HuH-7 (cell line): ENCODE results near the gene TSPEAR.
"Not testable (repeated sequence)": the region's sequence is repeated elsewhere in the genome, so short reads cannot be mapped to it uniquely, and the experiment has no call there.

Experiments used
- DNase-seq: peaks from one replicate; pipeline ENCODE4 v3.0.0; 2011; ENCODE audit warnings: low spot score

Gene TSPEAR

DNA sequence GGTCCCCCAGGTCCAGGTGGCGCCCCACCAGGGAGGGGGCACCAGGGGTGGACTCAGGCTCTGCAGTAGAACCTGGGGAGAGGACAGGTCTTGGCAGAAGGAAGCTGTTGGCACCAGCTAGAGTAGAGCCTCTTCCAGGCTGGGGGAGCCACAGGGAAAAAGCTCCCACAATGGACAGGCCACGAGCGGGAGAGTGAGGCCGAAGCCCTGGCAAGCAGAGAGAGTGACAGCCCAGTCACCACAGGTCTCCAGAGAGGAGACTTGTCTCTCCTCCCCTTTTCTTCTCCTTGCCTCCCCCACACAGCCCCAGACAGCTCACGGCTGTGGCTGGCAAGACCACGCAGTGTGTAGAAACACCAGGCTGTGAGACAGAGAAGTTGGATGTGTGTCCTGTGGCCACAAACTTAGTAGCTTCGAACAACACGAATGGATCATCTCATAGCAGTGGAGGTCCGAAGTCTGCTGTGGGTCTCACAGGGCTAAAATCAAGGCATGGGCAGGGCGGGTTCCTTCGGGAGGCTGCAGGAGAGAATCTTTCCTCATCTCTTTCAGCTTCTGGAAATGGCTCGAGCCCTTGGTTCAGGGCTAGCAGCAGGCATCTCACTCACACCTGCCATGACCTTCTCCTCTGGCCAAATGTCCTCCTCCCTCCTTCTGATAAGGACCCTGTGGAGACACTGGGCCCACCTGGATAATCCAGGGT lies 60.2 kb downstream of the TSPEAR start:
- DNase-seq = no peak

DNA sequence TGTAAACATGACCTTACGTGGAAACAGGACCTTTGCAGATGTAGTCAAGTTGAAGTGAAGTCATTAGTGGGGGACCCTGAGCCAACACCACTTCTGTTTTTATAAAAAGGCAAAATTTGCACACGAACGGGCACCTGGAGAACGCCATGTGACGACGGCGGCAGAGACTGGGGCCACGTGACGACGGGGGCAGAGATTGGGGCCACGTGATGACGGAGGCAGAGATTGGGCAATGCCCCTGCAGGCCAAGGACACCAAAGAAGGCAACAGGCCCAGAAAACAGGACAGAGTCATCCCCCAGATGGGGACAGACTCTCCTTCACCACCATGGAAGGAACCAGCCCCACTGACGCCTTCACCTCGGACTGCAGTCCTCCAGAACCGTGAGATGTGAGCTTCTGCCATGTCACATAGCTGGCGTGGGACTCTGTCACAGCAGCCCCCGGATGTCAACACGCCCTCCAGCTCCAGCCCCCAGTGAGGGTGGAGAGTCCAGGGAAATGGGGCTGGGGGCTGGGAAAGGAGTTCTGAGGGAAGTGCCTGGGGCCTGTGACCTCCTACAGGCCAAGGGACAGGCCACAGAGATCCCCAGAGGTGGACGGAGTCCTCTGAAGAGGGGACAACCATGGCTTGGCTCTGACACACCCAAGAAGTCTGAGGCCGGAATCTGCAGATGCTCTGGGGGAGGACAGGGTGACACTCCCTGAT lies 61.0 kb downstream of the TSPEAR start:
- DNase-seq = no peak

DNA sequence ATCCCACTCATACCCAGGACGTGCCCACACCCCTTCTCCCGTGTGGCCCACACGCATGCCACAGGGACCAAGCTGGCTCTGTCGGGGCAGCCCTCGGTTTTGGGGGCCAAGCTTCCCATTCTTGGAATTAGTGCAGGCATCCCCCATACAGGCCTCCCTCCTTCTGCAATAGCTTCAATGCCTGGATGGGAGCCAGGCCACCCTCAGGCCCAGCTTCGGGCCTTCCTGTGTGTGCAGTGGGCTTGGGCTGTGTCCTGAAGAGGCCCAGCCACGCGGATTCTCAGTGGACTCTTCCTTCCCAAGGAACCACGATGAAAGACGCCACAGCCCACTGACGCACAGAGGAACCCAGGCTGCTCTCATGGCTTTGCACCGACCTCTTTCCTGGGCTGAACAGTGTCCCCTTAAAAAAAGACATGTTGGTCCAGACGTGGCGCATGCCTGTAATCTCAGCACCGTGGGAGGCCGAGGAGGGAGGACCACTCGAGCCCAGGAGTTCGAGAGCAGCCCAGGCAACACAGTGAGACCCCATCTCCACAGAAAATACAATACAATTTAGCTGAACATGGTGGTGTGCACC lies 61.8 kb downstream of the TSPEAR start:
- no peak for DNase-seq

DNA sequence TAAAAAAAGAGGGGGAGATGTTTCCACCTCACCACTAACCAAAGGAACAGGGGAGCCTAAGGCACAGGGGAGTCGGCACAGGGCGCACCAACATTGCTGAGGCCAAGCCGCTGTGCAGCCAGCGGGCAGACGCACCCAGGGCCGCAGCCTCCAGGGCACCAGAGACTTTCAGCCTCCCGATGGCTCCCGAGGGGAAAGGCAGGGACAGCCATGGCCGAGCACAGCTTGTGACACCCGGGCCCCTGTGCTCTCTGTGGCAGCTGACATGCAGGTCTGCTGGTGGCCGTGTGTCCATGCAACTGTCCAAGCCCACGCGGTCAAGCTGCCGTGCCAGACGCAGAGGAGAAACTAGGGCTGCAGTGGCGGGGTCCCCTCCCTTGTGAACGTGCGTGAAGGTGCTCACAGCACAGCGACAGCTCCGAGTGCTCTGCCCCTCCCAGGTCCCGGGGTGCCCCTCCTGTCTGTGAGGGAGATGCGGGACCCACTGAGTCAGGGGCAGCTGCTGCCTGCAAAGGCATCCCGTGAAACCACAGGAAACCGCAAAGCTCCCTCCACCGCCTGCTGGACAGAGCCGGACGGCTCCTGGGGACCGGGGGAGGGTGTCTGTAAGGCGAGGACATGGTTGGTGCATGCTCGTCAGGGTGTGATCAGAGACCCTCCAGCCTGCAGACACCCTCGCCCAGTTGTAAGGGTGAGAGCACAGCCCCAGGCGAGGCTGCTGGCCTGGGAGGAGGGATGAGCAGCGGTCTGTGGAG lies 62.6 kb downstream of the TSPEAR start:
- no peak for DNase-seq

DNA sequence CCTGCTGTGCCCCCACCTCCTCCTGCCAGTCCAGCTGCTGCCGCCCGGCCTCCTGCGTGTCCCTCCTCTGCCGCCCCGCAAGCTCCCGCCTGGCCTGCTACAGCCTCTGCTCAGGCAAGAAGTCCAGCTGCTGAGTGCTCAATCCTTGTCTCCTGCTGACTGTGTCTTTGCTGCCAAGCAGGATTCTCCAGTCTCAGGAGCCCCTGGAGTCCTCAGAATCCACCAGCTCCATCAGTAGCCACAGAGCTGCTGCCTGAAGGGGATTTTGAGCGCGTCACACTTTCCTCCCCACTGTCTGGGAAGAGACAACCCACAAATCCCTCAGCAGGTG lies 64.2 kb downstream of the TSPEAR start:
- no peak for DNase-seq

DNA sequence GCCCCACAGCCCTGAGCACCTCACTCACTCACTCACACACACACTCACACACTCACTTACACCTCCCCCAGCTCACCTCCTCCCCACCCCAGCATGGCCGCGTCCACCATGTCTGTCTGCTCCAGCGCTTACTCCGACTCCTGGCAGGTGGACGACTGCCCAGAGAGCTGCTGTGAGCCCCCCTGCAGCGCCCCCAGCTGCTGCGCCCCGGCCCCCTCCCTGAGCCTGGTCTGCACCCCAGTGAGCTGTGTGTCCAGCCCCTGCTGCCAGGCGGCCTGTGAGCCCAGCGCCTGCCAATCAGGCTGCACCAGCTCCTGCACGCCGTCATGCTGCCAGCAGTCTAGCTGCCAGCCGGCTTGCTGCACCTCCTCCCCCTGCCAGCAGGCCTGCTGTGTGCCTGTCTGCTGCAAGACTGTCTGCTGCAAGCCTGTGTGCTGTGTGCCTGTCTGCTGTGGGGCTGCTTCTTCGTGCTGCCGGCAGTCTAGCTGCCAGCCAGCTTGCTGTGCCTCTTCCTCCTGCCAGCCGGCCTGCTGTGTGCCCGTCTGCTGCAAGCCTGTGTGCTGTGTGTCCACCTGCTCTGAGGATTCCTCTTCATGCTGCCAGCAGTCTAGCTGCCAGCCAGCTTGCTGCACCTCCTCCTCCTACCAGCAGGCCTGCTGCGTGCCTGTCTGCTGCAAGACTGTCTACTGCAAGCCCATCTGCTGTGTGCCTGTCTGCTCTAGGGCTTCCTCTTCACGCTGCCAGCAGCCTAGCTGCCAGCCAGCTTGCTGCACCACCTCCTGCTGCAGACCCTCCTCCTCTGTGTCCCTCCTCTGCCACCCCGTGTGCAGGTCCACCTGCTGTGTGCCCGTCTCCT lies 64.8 kb downstream of the TSPEAR start, which contains the start of gene KRTAP10-11:
Gene KRTAP10-11 (plus strand): TSS at position 49 of the 856 bp plus-strand sequence. CDS start 45 bp downstream, at position 94.
- not testable (repeated sequence) for DNase-seq

DNA sequence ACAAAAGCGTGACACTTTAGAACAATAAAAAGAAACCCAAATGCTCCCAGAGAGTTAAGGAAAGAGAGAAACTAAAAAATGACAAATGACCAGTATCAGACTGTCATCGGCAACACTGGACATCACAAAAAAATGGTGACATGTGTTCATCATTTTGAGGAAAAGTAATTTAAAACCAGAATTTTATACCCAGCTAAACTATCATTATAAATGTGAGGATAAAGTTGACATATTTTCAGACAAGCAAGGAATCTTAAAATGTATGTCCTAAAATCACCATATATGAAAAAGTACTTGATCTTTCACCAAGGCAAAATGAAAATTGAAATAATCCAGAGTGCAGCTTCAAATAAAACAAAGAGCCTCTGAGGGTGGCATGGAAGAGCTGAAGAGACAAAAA lies 66.5 kb downstream of the TSPEAR start:
- no peak for DNase-seq

DNA sequence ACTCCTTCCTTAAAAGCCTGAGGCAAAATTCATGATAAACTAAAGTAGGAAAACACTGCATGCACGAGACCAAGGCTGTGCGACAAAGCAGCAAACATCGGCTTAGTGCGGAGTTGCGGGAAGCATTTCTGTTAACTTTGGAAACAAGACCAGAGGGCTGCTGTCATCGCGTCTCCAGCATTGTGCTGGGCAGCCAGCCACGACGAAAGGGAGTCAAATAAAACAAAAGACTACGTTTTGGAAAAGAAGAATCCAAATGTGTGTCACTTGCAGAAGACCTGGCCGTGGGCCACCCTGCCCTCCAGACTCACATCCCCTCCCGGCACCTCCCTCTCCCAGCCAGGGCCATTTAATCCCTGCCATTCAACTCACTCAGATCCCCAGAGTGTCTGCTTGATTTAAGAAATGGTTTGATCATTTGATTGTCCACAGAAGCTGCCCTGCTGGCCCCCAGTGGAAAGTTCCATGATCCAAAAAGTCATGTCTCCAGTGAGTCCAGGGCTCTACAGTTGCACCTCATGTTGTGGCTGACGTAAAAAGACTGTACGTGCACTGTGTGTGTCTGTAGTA lies 67.5 kb downstream of the TSPEAR start:
- no peak for DNase-seq

DNA sequence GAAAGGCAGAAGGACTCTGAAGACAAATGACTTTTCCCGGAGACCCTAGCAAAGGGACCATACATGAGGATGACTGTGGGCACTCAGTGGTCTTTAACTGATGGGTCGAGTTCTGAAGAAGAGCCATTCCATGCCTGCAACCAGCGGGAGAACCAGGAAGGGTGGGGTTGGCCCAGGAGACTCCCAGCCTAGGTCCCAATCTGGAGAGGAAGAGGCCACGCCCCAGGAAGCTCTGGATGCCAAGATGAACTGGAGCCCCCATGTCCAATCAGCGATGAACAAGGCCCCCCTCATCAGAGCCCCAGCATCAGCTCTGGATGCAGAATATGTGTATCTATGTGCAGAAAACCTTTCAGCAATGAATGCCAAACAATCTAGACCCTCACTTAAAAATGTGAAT lies 70.6 kb downstream of the TSPEAR start:
- DNase-seq = no peak

DNA sequence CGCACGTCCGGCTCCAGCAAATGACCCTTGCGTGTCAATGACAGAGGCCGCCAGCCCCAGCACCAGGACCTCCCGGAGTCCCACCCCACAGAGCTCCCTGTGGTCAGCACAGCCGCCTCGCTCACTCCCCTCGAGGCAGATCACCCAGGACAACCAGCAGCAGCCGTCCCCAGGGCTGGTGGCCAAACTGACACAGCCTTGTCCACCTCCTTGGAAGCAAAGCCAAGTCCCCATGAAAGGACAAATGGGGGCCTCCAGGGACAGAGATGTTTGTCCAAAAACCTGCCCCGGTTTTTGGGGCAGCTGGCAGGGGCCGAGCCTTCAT lies 72.1 kb downstream of the TSPEAR start:
- DNase-seq = no peak

DNA sequence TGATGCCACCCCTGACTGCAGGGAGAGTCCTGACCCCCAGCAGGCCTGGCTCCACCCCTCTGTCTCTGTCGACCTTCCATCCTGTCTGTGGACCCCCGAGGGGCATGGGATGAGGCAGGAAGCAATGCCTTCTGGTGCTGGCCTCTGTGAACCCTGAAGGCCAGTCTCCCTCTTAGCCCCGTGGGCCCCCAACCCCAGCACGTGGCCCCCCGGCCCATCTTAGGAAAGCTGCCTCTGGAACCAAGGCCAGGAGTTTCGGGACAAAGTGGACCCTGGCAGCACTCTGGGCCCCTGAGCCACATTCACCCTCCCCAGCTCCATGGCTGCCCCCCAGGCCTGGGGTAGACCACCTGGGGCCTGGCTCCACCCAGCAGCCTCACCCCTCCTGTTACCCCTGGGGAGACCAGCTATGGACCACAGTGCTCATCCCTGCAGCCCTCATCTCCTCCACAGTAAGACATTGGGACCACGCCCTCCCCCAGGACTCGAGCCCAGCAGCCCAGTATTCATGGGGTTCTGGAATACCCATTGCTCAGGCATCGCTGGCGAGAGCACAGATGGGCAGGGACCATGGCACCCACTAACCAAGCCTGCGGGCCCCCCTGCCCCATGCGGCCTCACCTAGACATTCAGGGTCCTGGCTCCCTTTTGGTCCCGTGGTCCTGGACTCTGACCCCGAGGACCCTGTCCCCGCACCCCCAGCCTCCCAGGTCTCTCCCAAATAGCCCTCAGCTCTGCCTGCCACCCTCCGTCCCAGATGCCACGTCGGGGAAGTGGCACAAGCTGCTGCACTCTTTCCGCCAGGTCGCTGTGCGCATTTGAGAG lies 72.7 kb downstream of the TSPEAR start:
- not testable (repeated sequence) for DNase-seq

DNA sequence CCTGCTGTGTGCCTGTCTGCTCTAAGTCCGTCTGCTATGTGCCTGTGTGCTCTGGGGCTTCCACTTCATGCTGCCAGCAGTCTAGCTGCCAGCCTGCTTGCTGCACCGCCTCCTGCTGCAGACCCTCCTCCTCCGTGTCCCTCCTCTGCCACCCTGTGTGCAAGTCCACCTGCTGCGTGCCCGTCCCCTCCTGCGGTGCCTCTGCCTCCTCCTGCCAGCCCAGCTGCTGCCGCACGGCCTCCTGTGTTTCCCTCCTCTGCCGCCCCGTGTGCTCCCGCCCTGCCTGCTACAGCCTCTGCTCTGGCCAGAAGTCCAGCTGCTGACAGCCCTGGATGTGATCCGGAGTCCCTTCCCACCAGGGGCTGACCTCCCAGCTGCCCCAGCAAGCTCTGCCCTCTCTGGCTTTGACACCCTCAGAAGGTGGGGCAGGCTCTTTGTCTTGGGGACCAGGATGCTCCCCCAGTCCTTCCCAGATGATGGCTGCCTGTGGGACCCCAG lies 73.5 kb downstream of the TSPEAR start:
- not testable (repeated sequence) for DNase-seq

DNA sequence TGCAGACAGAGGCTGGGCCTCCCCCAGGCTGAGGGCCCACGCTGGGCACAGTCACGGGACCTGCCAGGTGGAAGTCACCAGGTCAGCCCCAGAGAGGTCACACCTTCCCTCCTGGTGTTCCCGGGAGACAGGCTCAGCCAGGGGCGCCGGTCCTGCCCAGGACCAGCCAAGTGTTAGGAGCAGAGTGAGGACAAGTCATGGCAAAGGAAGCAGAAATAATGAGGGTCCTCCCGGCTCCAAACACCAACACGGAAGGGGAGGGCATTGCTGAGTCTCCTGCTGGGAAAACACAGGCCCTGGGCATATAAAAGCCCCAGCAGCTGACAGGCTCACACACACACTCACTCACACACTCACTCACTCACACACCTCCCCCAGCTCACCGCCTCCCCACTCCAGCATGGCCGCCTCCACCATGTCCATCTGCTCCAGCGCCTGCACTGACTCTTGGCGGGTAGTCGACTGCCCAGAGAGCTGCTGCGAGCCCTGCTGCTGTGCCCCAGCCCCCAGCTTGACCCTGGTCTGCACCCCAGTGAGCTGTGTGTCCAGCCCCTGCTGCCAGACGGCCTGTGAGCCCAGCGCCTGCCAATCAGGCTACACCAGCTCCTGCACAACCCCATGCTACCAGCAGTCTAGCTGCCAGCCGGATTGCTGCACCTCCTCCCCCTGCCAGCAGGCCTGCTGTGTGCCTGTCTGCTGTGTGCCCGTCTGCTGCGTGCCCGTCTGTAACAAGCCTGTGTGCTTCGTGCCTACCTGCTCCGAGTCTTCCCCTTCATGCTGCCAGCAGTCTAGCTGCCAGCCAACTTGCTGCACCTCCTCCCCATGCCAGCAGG lies 74.1 kb downstream of the TSPEAR start, which contains the start of gene KRTAP10-10:
Gene KRTAP10-10 (plus strand): TSS at position 339 of the 833 bp plus-strand sequence. CDS start 62 bp downstream, at position 401.
- DNase-seq = no peak

DNA sequence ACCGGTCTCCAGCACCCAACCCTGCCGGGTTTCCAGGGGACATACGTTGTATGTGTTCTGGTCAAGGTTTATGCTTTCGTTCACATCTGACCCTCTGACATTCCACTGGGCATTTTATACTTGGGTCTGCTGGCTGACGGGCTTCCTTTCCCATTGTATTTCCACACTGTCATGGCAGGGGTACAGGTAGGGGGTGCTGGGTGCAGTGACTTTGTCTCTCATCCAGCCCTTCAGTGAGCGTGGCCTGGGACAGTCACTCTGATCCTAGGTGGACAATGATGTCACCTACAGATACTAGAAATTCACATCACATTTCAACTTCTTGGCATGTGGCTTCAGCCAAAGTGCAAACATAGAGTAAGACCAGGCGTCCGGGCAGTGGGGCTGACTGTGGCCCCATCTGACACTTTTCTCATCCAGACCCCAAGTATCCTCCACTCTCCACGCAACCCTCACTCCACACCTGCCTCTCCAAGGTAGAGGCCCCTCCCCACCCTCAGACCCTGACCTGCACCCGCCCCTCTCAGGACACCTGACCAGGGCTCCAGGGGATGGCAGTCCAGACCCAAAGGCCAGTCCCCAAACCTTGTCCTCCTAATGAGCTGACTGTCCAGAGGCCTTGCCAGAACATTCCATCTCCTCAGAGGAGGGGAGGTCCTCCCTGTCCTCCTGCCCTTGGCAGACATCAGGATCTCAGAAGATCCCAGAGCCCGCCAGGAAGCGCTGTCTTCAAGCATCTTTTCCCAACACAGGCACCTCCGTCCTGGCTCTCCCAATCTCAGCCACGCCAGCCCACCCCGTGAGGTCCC lies 75.0 kb downstream of the TSPEAR start:
- no peak for DNase-seq

DNA sequence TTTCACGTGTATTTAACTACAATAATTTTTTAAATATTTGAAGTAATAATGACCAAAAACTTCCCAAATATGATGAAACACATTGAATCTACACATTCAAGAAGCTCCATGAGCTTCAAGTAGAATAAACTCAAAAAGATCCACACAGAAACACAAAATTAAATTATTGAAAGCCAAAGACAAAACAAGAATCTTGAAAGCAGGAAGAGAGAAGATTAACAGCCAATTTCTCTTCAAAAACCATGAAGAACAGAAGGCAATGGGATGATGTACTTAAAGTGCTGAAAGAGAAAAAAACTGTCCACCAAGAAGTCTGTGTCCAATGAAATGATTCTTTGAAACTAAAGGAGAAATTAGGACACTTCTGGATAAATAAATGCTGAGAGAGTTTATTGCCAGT lies 79.3 kb downstream of the TSPEAR start:
- DNase-seq = no peak

DNA sequence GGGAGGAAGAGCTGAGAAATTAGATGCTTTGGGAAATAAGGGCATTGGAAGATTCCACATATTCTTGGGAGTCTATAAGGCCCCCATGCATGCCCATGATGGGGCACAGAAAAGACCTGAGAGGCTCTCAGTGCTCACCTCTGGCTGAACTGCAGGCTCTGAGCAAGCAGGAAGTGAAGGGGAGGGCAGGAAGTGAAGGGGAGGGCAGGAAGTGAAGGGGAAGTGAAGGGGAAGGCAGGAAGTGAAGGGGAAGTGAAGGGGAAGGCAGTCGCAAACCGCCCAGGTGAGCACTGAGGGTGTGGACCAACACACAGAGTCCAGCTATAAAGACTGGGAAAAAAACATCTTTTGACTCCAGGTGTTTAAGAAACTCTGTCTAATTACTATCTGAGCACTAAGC lies 80.9 kb downstream of the TSPEAR start:
- DNase-seq = no peak

DNA sequence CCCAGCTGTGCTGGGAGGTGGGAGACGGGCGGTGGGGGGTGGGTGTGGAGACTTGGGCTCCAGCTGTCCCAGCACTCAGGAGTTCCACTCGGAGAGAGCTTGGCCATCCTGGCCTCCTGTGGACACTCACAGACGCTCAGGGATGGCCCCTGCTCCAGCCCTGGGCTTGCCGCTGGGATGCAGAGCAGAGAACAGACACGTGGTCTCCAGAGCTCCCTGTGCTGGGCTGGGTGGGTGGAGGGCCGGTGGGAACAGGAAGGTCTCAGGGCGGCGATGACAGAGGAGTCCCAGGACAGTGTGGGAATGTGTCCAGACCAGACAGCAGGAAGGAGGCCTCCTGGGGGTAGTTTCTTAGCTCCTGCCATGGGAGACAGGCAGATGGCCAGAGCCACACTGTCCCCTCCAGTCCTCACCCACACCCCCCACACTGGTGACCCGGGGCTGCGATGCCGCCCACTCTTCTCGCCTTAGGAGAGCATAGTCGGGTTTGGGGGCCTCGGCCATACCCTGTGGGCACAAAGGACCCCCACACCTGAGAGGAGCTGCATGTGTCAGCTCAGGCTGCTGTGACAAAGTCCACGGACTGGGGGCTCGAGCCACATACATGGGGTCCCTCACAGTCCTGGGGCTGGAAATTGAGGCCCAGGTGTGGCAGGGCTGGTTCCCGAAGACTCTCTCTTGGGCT lies 82.5 kb downstream of the TSPEAR start:
- no peak for DNase-seq

DNA sequence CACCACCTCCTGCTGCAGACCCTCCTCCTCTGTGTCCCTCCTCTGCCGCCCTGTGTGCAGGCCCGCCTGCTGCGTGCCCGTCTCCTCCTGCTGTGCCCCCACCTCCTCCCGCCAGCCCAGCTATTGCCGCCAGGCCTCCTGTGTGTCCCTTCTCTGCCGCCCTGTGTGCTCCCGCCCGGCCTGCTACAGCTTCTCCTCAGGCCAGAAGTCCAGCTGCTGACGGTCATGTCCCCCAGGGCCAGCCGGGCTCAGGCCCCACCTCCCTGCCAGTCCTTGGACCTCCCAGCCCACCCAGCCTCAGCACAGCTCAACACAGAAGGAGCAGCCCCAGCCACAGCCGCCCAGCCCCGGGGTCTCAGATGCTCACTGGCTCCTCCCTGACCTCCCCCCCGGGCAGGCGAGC lies 83.5 kb downstream of the TSPEAR start:
- DNase-seq = not testable (repeated sequence)
